Transverse colon (tissue), 4 donors: ENCODE results near the gene MTMR6. TPM values are rescaled to one million over a fixed set of nuclear protein-coding genes. Genes with fewer than 3 reads are reported as not detected.

ENCODE experiments used
- DNase-seq: peaks from one replicate; pipeline ENCODE4 v3.0.0-alpha.2; 2019
- H3K27ac ChIP-seq, 4 donors: fragments of 200-600 bp; sonication (generic); 2 replicates each; pipeline ENCODE4 v1.5.1; 2016 to 2018; ENCODE audit warnings: inconsistent platforms in 4 of 4
- H3K27me3 ChIP-seq: fragments of 200-600 bp; sonication (generic); 2 replicates; pipeline ENCODE4 v1.5.1; 2017; ENCODE audit warnings: inconsistent platforms
- H3K36me3 ChIP-seq, 4 donors: fragments of 200-600 bp; sonication (generic); 2 replicates each; pipeline ENCODE4 v1.5.1; 2017 to 2019; ENCODE audit warnings: inconsistent platforms in 4 of 4
- H3K4me1 ChIP-seq, 4 donors: fragments of 200-600 bp; sonication (generic); 2 replicates each; pipeline ENCODE4 v1.5.1; 2017 to 2020; ENCODE audit warnings: inconsistent platforms in 4 of 4
- H3K4me3 ChIP-seq, 4 donors: fragments of 200-600 bp; sonication (generic); 1 replicate in 1 of 4; 2 replicates in 3 of 4; pipeline versions ENCODE4 v1.5.1 to v1.6.1; 2017 to 2019; ENCODE audit warnings: inconsistent platforms in 4 of 4
- H3K9me3 ChIP-seq, 2 donors: fragments of 200-600 bp; sonication (generic); 2 replicates each; pipeline ENCODE4 v1.5.1; 2017 to 2019; ENCODE audit warnings: inconsistent platforms in 2 of 2
- EP300 ChIP-seq: sonication (generic); formaldehyde crosslinking; IDR thresholded peaks from one replicate; pipeline ENCODE4 v1.6.1; 2017; ENCODE audit warnings: antibody characterized with exemption, low read depth
- POLR2A ChIP-seq: fragments of 450-650 bp; IDR thresholded peaks from one replicate; pipeline ENCODE4 v1.6.1; 2016; ENCODE audit warnings: antibody characterized with exemption, mild to moderate bottlenecking, moderate library complexity
- POLR2AphosphoS5 ChIP-seq, 3 donors: sonication (generic); formaldehyde crosslinking; IDR thresholded peaks; one replicate each; pipeline ENCODE4 v1.6.1; 2016; ENCODE audit warnings: antibody characterized with exemption in 3 of 3
- WGBS, 2 donors: methylation state at CpG; one replicate each; pipeline ENCODE4 v1.1.5; 2018; ENCODE audit warnings: low coverage in 1 of 2; 5-methylcytosine and 5-hydroxymethylcytosine counted together
- in situ Hi-C, 4 donors: fragments of 200-750 bp; cut with MboI; loops; one replicate each; pipeline versions ENCODE4 v1.15.0 to v1.15.1; 2017; ENCODE audit warnings: low sequenced_read_pairs in 3 of 4, low pct_ligation_motif_present in 1 of 4, low pct_unique_long_range_greater_than_20kb in 1 of 4
- intact Hi-C: fragments of 100-400 bp; cut with DNase I; formaldehyde crosslinking; loops from one replicate; pipeline ENCODE4 v1.15.1; 2023; ENCODE audit warnings: low total_unique reads
- total RNA-seq, 4 donors: library from RNA; depleted of rRNA; stranded (reverse); fragments of >200 nt; gene quantifications; one replicate each; pipeline ENCODE4 v1.1.0, GENCODE V29; 2016
- TF ChIP-seq, protein P1 (sequence below), 5 experiments: fragments of 200-600 bp in 3 of 5; fragments of 450-650 bp in 2 of 5; sonication (generic) in 3 of 5; IDR thresholded peaks; 1 replicate in 2 of 5; 2 replicates in 3 of 5; pipeline ENCODE4 v1.5.1; 2016 to 2017; ENCODE audit warnings: antibody characterized with exemption in 5 of 5, inconsistent platforms in 3 of 5, mild to moderate bottlenecking in 2 of 5, moderate library complexity in 1 of 5

Gene MTMR6
- total RNA-seq, 4 donors from 2014 or later, result 6.4 to 16.4 (median 11.9) TPM

DNA sequence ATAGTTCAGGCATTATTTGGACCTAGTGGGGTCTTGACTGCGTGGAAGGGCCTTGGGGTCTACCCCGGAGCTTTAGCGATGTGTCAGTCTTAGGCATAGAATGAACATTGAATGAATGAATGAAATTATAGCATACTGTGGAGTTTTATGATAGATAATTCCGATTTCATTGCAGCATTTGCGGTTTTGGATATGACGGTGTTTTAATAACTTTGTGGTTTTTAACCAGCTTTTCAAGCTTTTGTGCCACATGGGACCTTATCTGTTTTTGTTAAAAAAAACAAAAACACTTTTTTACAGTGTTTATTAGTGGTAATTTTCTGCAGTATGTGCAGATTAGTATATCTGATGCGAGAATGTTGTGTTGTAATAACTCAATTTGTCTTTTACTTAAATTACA is 14.8 kb upstream of the MTMR6 start:
- in situ Hi-C loops (no loop called here), intact Hi-C loops (loop anchor here (10.0 kb wide), 1 partner anchor 787 kb away; the partner anchor contains the start of gene PARP4)
- WGBS, 2 donors, result 1 to 2% methylated on average over 6 to 7 of the region's 7 CpGs
- Histone ChIP-seq H3K27ac (peak overlapping the region; percentile 91 to 96 (median 94)), H3K9me3 (no peaks in the 10 kb centered on the region), H3K27me3 (peaks cover 9% of the 10 kb centered on the region), H3K4me1 (peaks cover 0 to 27% (median 13%) of the 10 kb centered on the region in 4 donors), H3K4me3 (peak overlapping the region; percentile 68 to 88 (median 83)), H3K36me3 (no peaks in the 10 kb centered on the region)
- DNase-seq, result no peak
- TF ChIP-seq POLR2A (no peak), EP300 (no peak), POLR2AphosphoS5 (IDR thresholded peaks at IDR 0.05) (no peak)
- TF ChIP-seq, protein P1, sequence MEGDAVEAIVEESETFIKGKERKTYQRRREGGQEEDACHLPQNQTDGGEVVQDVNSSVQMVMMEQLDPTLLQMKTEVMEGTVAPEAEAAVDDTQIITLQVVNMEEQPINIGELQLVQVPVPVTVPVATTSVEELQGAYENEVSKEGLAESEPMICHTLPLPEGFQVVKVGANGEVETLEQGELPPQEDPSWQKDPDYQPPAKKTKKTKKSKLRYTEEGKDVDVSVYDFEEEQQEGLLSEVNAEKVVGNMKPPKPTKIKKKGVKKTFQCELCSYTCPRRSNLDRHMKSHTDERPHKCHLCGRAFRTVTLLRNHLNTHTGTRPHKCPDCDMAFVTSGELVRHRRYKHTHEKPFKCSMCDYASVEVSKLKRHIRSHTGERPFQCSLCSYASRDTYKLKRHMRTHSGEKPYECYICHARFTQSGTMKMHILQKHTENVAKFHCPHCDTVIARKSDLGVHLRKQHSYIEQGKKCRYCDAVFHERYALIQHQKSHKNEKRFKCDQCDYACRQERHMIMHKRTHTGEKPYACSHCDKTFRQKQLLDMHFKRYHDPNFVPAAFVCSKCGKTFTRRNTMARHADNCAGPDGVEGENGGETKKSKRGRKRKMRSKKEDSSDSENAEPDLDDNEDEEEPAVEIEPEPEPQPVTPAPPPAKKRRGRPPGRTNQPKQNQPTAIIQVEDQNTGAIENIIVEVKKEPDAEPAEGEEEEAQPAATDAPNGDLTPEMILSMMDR (IDR thresholded peaks at IDR 0.05), result no peak

DNA sequence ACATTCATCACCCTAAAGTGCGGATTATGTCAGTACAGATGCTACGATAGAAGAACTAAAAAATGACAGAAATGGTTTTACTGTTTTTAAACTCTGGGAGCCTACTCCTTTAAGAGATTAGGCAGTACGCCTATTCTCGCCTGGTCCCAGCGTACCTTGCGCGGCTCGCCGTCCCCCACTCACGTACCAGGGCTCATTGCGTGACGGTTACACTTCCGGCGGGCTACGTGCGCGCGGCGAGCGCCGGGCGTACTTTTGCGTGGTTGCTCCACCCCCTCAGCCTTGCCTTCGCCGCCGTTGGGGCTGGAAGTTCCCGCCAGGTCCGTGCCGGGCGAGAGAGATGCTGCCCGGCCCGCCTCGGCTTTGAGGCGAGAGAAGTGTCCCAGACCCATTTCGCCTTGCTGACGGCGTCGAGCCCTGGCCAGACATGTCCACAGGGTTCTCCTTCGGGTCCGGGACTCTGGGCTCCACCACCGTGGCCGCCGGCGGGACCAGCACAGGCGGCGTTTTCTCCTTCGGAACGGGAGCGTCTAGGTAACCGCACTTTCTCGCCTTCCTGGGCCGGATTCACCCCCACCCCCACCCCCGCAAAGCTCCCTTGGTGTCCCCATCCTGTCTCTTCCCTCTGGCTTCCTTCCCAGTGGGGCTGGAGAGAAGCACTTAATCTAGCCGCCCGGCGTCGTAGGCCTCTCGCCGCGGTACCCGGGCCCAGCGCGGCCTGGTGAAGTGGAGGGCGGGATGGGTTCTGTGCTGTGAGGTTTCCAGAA is 14.2 kb upstream of the MTMR6 start, which contains the start of gene NUP58:
Gene NUP58, plus strand, starts transcription at position 279 of the 767 bp plus-strand sequence. Its CDS starts 149 bp downstream, at position 428.
- DNase-seq, result peak; percentile 96
- H3K27ac ChIP-seq, result peak within 1 kb of the TSS; percentile 91 to 96 (median 94)
- intact Hi-C loops, result loop anchor here (10.0 kb wide), 1 partner anchor 787 kb away; the partner anchor contains the start of gene PARP4
- TF ChIP-seq POLR2A, result peak; percentile 83
- TF ChIP-seq POLR2AphosphoS5 (IDR thresholded peaks at IDR 0.05), result peak; percentile 91 to 96 (median 93)
- no peak for TF ChIP-seq EP300
- TF ChIP-seq, protein P1 (IDR thresholded peaks at IDR 0.05), result no peak
- peaks cover 15% of the 10 kb centered on the region for H3K27me3 ChIP-seq
- H3K9me3 ChIP-seq, result no peaks in the 10 kb centered on the region
- no peaks in the 10 kb centered on the region for H3K36me3 ChIP-seq
- H3K4me3 ChIP-seq, result peak within 1 kb of the TSS; percentile 68 to 88 (median 83)
- in situ Hi-C loops, result no loop called here
- H3K4me1 ChIP-seq, result peaks cover 0 to 27% (median 13%) of the 10 kb centered on the region in 4 donors
- WGBS, 2 donors, result 1% methylated on average over 63 of the region's 64 CpGs; no CpG with 5 or more reads in 1 of the 2 donors

DNA sequence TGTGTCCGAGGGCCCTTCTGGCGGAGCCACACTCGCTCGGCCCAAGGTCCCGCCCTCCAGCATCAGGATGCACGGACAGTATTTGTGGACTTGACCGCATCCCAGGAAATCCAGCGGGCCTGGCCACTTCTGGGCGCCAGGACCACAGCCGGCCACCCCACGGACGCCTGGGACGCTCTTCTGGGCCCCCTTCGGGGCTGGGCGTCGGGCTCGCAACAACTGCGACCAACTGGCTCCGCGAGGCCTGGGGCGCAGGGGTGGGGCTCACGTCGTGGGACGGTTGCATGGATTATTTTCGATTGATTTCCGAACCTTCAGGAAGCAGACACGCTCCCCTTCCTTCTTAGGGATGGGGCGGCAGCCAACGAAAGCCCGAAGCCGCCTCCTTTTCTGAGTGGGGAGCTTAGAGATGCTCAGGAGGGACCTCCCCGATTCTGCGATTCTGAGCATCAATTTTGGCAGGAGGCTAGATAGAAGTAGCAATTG is 13.6 kb upstream of the MTMR6 start:
- Histone ChIP-seq H3K27me3 (peaks cover 21% of the 10 kb centered on the region), H3K9me3 (no peaks in the 10 kb centered on the region), H3K4me3 (peak overlapping the region; percentile 41 to 84 (median 75)), H3K4me1 (peaks cover 0 to 27% (median 13%) of the 10 kb centered on the region in 4 donors), H3K27ac (peak overlapping the region; percentile 91 to 96 (median 94)), H3K36me3 (no peaks in the 10 kb centered on the region)
- intact Hi-C loops (loop anchor here (10.0 kb wide), 1 partner anchor 786 kb away; the partner anchor contains the start of gene PARP4), in situ Hi-C loops (no loop called here)
- 40% methylated on average over 29 of the region's 33 CpGs; no CpG with 5 or more reads in 1 of the 2 donors for WGBS, 2 donors
- DNase-seq, result peak; percentile 16
- TF ChIP-seq POLR2AphosphoS5 (IDR thresholded peaks at IDR 0.05) (no peak), POLR2A (no peak), EP300 (no peak)
- TF ChIP-seq, protein P1 (IDR thresholded peaks at IDR 0.05), result no peak

DNA sequence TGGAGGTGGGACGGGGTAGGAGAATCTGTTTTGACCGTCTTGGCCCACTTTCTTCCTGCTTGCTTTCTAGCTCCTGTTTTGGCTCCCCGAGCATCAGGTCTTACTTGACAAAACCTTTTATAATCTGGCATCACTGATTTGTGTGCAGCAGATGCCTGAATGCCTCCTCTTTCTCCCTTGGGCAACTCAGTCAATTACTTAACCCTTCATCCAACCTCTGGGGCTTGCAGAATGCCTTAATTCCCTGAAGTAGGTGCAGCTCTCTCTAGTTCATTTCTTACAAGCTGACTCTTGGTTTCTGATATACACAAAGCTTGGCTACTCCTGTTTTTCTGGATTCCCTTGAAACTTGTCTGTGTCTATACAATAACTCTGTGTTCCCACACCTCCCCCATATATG is 8.4 kb upstream of the MTMR6 start:
- no peak overlapping the region for H3K4me3 ChIP-seq
- TF ChIP-seq POLR2A (no peak), POLR2AphosphoS5 (IDR thresholded peaks at IDR 0.05) (no peak), EP300 (no peak)
- TF ChIP-seq, protein P1 (IDR thresholded peaks at IDR 0.05), result no peak
- no peak overlapping the region for H3K27ac ChIP-seq
- in situ Hi-C loops, result loop anchor here in 1 of 4 donors (25.0 kb wide), 1 partner anchor 892 kb away; no protein-coding TSS in a partner anchor
- H3K36me3 ChIP-seq, result no peaks in the 10 kb centered on the region
- H3K27me3 ChIP-seq, result peaks cover 37% of the 10 kb centered on the region
- H3K4me1 ChIP-seq, result peaks cover 0 to 1% (median under 1%) of the 10 kb centered on the region in 4 donors
- DNase-seq, result no peak
- H3K9me3 ChIP-seq, result no peaks in the 10 kb centered on the region
- WGBS, 2 donors, result 83 to 89% methylated on average over 2 to 3 of the region's 3 CpGs
- intact Hi-C loops, result no loop called here
